SK-N-MC (cell line): Measurements from ENCODE around the gene RBMS3.
A peak's percentile ranks its signal among the peaks of the same experiment; 100 is the strongest.

Experiments used
- DNase-seq: peaks from one replicate; pipeline ENCODE4 v3.0.0-alpha.2; 2011; ENCODE audit warnings: low read depth, low spot score
- H3K27ac ChIP-seq: fragments of 200-600 bp; sonication (generic); 2 replicates; pipeline ENCODE4 v1.5.1; 2016; ENCODE audit warnings: mixed run types
- H3K36me3 ChIP-seq: fragments of 200-600 bp; sonication (generic); 2 replicates; pipeline ENCODE4 v1.6.1; 2017; ENCODE audit warnings: antibody characterized with exemption, low read length, mixed read lengths; ENCODE audit not compliant: insufficient read depth
- H3K4me3 ChIP-seq: fragments of 200-600 bp; sonication (generic); 2 replicates; pipeline ENCODE4 v1.5.1; 2016
- H3K9ac ChIP-seq: fragments of 200-600 bp; sonication (generic); 2 replicates; pipeline ENCODE4 v1.8.0; 2017; ENCODE audit warnings: mixed run types, mixed read lengths; ENCODE audit not compliant: insufficient read length
- H3K9me3 ChIP-seq: fragments of 200-600 bp; sonication (generic); 2 replicates; pipeline ENCODE4 v1.6.1; 2017; ENCODE audit warnings: low read depth, mild to moderate bottlenecking, antibody characterized with exemption, low read length, moderate library complexity, mixed read lengths
- EZH2 ChIP-seq: fragments of 200-600 bp; sonication (generic); IDR thresholded peaks from one replicate; pipeline ENCODE4 v1.6.1; 2017; ENCODE audit warnings: antibody characterized with exemption
- FOXP2 ChIP-seq: optimal IDR thresholded peaks from 2 replicates; pipeline ENCODE3; 2011; ENCODE audit warnings: mild to moderate bottlenecking, moderate library complexity; ENCODE audit not compliant: insufficient read depth; ENCODE audit errors: extremely low read length, control extremely low read depth
- POLR2AphosphoS5 ChIP-seq: IDR thresholded peaks from 2 replicates; pipeline ENCODE4 v1.6.1; 2012; ENCODE audit warnings: mild to moderate bottlenecking, low read depth, low read length, borderline replicate concordance

Gene RBMS3

DNA sequence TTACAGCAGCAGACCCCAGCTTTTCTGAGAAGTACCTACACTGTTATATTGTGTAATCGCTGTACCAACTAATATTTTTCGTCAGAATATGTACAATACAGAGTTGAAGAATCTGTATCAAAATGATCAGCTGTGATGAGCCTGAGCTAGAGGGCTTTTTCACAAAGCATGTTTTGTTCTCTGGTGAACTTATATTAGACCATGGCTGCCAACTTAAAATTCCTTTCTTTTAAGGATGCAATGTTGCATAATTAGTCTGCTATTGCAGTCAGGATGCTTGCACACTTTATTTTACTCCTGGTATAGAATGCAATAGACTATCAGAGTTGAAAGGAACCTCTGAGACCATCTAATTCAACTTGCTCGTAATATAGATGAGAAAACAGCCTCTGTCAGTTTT, 127.8 kb downstream of the RBMS3 start:
- Histone ChIP-seq H3K27ac (no peak overlapping the region), H3K9me3 (no peaks in the 10 kb centered on the region), H3K36me3 (no peaks in the 10 kb centered on the region), H3K9ac (no peak overlapping the region), H3K4me3 (no peak overlapping the region)
- TF ChIP-seq FOXP2 (no peak), POLR2AphosphoS5 (no peak), EZH2 (no peak)
- no peak for DNase-seq

DNA sequence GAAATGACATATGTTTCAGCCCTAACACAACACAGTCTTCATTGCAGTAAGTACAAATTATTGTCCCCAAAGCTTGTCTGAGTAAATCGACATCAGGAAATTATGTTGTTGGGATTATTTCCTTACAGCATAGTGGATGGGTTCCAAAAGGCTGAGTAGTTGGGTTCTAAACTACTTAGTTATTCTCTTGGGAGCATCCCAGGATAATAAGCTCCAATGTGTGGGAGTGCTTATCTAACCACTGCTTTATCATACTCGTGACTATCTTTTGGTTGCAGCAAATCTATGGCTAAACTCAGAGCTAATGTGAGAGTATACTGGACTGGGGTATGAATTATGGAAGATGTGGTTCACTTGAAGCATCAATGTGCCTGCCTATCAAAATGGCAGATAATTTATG, 128.5 kb downstream of the RBMS3 start:
- H3K9ac ChIP-seq = no peak overlapping the region
- H3K36me3 ChIP-seq = no peaks in the 10 kb centered on the region
- no peaks in the 10 kb centered on the region for H3K9me3 ChIP-seq
- no peak overlapping the region for H3K27ac ChIP-seq
- TF ChIP-seq POLR2AphosphoS5 (no peak), EZH2 (no peak), FOXP2 (no peak)
- no peak overlapping the region for H3K4me3 ChIP-seq
- no peak for DNase-seq

DNA sequence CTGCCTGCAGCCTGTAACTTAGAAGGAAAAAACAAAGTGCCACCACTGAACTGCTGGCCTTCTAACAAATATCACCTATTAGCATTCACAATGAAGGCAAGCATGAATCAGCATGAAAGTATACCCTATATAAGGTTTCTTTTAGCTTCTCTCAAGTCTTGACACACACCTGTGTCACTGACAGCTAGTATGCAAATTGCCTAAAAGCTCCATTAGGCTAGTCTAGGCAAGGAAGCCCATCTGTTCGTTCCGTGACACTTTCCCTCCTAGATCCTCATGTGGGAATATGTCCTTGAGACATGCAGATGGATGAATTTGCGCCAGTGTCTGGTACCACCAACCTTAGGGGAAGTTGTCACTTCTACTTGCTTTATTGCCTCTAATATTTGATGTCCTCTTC, 129.3 kb downstream of the RBMS3 start:
- DNase-seq = no peak
- Histone ChIP-seq H3K36me3 (no peaks in the 10 kb centered on the region), H3K9me3 (no peaks in the 10 kb centered on the region), H3K9ac (no peak overlapping the region), H3K27ac (no peak overlapping the region), H3K4me3 (no peak overlapping the region)
- TF ChIP-seq FOXP2 = no peak
- no peak for TF ChIP-seq POLR2AphosphoS5
- no peak for TF ChIP-seq EZH2

GRCh38 chr3:29410660-29411405, 130.0 kb downstream of the RBMS3 start:
- Histone ChIP-seq H3K9ac (no peak overlapping the region), H3K4me3 (no peak overlapping the region)
- no peak for TF ChIP-seq FOXP2

DNA sequence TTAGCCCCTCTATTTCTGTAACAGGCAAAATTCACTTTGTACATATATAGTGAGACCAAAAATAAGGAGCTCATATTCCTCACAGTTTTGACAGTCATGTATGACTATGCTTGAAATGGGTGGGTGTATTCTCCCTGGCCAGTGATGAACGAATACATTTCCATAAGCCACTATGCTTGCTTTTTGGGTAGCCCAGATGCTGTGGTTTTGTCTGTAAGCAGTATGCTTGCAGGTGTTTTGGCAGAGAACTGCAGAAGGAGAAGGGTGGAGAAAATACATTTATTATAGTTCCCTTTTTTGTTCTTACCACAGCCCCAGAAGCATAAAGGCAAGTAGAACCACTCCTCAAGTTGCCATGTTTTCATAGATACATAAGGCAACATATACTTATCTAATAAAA, 131.2 kb downstream of the RBMS3 start:
- Histone ChIP-seq H3K36me3 (no peaks in the 10 kb centered on the region), H3K9me3 (no peaks in the 10 kb centered on the region), H3K4me3 (no peak overlapping the region), H3K9ac (no peak overlapping the region), H3K27ac (no peak overlapping the region)
- no peak for DNase-seq
- TF ChIP-seq EZH2 (no peak), POLR2AphosphoS5 (no peak), FOXP2 (no peak)

More at GRCh38 chr3:29410660-29411405, 130.0 kb downstream of the RBMS3 start:
- DNase-seq = no peak
- no peaks in the 10 kb centered on the region for H3K36me3 ChIP-seq
- no peaks in the 10 kb centered on the region for H3K9me3 ChIP-seq
- no peak overlapping the region for H3K27ac ChIP-seq

DNA sequence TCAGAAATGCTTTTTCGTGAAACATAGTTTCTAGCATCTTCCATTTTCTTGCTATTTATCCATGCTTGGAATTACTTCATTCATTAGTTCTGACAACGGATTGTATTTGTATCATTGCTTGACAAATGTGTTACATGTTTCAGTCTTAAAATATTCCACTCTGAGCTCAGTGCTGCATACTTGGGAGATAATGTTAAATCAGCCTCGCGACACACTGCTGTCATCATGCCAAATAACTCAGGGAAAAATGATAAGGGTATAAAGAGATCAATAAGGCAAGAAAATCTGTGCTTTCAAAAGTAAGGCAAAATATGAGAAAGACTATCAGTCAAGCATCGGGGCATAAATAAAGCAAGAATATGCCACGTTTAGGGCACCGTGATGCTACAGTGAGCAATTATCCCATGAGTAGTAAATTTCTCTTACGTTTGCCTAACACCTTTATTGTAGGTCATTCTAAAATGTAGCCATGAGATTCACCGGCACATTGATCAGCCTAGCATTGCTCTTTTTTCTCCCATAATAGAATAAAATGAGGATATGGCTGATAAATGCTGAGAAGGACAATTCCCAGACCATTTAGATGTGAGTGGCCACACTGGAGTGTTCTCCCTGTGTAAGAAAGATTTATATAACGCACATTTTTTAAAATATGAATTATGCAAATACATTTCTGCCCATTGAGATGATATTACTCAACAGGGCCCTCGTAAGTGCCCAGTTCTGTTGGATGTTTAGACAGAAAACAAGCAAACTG, 133.8 kb downstream of the RBMS3 start:
- peak overlapping the region; percentile 62 for H3K27ac ChIP-seq
- no peaks in the 10 kb centered on the region for H3K9me3 ChIP-seq
- peak overlapping the region; percentile 48 for H3K4me3 ChIP-seq
- DNase-seq = no peak
- no peak overlapping the region for H3K9ac ChIP-seq
- no peak for TF ChIP-seq EZH2
- no peak for TF ChIP-seq POLR2AphosphoS5
- TF ChIP-seq FOXP2 = no peak
- H3K36me3 ChIP-seq = no peaks in the 10 kb centered on the region

- no peaks in the 10 kb centered on the region for H3K36me3 ChIP-seq
- no peak for TF ChIP-seq POLR2AphosphoS5
- no peak for TF ChIP-seq EZH2
- TF ChIP-seq FOXP2 = no peak
- H3K4me3 ChIP-seq = peak overlapping the region; percentile 48
- peak overlapping the region; percentile 62 for H3K27ac ChIP-seq
- no peak for DNase-seq
- H3K9me3 ChIP-seq = no peaks in the 10 kb centered on the region
- H3K9ac ChIP-seq = no peak overlapping the region
Observed at GRCh38 chr3:29415482-29416223, 134.8 kb downstream of the RBMS3 start.

DNA sequence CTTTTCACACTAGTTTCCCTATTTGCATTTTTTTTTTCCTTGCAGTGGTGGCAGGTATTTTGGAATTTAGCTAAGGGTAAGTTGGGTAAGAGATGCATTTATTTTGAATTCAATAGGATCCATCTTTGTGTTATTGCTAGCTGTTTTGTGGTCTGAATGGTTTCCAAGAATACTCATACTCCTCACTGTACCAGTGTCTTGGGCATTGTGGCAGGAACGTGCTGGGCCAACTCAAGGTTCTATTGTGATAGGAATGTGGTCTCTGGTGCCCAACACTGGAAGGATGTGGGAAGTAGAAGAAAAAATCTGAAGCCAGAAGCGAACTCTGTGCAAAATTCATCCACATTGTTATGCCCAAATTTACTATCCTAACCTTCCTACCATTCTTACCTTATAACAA, 135.6 kb downstream of the RBMS3 start:
- Histone ChIP-seq H3K36me3 (no peaks in the 10 kb centered on the region), H3K9me3 (no peaks in the 10 kb centered on the region), H3K9ac (no peak overlapping the region), H3K4me3 (no peak overlapping the region), H3K27ac (no peak overlapping the region)
- no peak for DNase-seq
- TF ChIP-seq FOXP2 = no peak
- no peak for TF ChIP-seq EZH2
- TF ChIP-seq POLR2AphosphoS5 = no peak
